Transverse colon (tissue), 3 donors: ENCODE results near the gene EDC3.

Experiments used
- EP300 ChIP-seq: sonication (generic); formaldehyde crosslinking; IDR thresholded peaks from one replicate; pipeline ENCODE4 v1.6.1; 2017; ENCODE audit warnings: antibody characterized with exemption, low read depth
- POLR2A ChIP-seq: fragments of 450-650 bp; IDR thresholded peaks from one replicate; pipeline ENCODE4 v1.6.1; 2016; ENCODE audit warnings: antibody characterized with exemption, mild to moderate bottlenecking, moderate library complexity
- TF ChIP-seq, protein P1 (sequence below), 5 experiments: fragments of 200-600 bp in 3 of 5; fragments of 450-650 bp in 2 of 5; sonication (generic) in 3 of 5; IDR thresholded peaks; 1 replicate in 2 of 5; 2 replicates in 3 of 5; pipeline ENCODE4 v1.5.1; 2016 to 2017; ENCODE audit warnings: antibody characterized with exemption in 5 of 5, inconsistent platforms in 3 of 5, mild to moderate bottlenecking in 2 of 5, moderate library complexity in 1 of 5

- TF ChIP-seq, protein P1, sequence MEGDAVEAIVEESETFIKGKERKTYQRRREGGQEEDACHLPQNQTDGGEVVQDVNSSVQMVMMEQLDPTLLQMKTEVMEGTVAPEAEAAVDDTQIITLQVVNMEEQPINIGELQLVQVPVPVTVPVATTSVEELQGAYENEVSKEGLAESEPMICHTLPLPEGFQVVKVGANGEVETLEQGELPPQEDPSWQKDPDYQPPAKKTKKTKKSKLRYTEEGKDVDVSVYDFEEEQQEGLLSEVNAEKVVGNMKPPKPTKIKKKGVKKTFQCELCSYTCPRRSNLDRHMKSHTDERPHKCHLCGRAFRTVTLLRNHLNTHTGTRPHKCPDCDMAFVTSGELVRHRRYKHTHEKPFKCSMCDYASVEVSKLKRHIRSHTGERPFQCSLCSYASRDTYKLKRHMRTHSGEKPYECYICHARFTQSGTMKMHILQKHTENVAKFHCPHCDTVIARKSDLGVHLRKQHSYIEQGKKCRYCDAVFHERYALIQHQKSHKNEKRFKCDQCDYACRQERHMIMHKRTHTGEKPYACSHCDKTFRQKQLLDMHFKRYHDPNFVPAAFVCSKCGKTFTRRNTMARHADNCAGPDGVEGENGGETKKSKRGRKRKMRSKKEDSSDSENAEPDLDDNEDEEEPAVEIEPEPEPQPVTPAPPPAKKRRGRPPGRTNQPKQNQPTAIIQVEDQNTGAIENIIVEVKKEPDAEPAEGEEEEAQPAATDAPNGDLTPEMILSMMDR (IDR thresholded peaks at IDR 0.05), result no peak
- TF ChIP-seq EP300 (no peak), POLR2A (no peak)
Measured at GRCh38 chr15:74657846-74658245, 38.0 kb downstream of the EDC3 start.
